ENCODE data around the gene THOP1.
"Not testable (repeated sequence)": the region's sequence is repeated elsewhere in the genome, so short reads cannot be mapped to it uniquely, and the experiment has no call there.

The THOP1 gene

GRCh38 chr19:2782936-2783780, 2.1 kb upstream of the THOP1 start, which contains the start of gene SGTA:
TSS of gene SGTA (minus strand) at chr19:2783273. CDS start at chr19:2769068, 14,205 bp downstream.
- peak; percentile 95 for DNase-seq

- DNase-seq: no peak
Measured at GRCh38 chr19:2783781-2784145, 1.5 kb upstream of the THOP1 start.

- no peak for DNase-seq
Measured at GRCh38 chr19:2787115-2787514, 1.8 kb downstream of the THOP1 start.

- DNase-seq: no peak
Measured at GRCh38 chr19:2788237-2788636, 2.9 kb downstream of the THOP1 start.

- no peak for DNase-seq
Measured at GRCh38 chr19:2790194-2790556, 4.9 kb downstream of the THOP1 start.

GRCh38 chr19:2790557-2791271, 5.4 kb downstream of the THOP1 start:
- no peak for DNase-seq

GRCh38 chr19:2791440-2791839, 6.1 kb downstream of the THOP1 start:
- DNase-seq: no peak

- no peak for DNase-seq
Measured at GRCh38 chr19:2791876-2792275, 6.6 kb downstream of the THOP1 start.

- not testable (repeated sequence) for DNase-seq
Measured at GRCh38 chr19:2792666-2793065, 7.4 kb downstream of the THOP1 start.

- no peak for DNase-seq
Measured at GRCh38 chr19:2793126-2793525, 7.8 kb downstream of the THOP1 start.

GRCh38 chr19:2793577-2793976, 8.3 kb downstream of the THOP1 start:
- no peak for DNase-seq

GRCh38 chr19:2795827-2796658, 10.7 kb downstream of the THOP1 start:
- no peak for DNase-seq

GRCh38 chr19:2796659-2797266, 11.5 kb downstream of the THOP1 start:
- DNase-seq: no peak

- no peak for DNase-seq
Measured at GRCh38 chr19:2797280-2797679, 12.0 kb downstream of the THOP1 start.

- DNase-seq: no peak
Measured at GRCh38 chr19:2798158-2798685, 12.9 kb downstream of the THOP1 start.

GRCh38 chr19:2798733-2799132, 13.4 kb downstream of the THOP1 start:
- no peak for DNase-seq

GRCh38 chr19:2799273-2800020, 14.1 kb downstream of the THOP1 start:
- no peak for DNase-seq

- DNase-seq: no peak
Measured at GRCh38 chr19:2800506-2800905, 15.2 kb downstream of the THOP1 start.

GRCh38 chr19:2802826-2803225, 17.5 kb downstream of the THOP1 start:
- no peak for DNase-seq

- DNase-seq: no peak
Measured at GRCh38 chr19:2803486-2804155, 18.3 kb downstream of the THOP1 start.
